Colonic mucosa (tissue), 4 donors: Measurements from ENCODE around the gene PIP4K2A. TPM values are rescaled to one million over a fixed set of nuclear protein-coding genes. Genes with fewer than 3 reads are reported as not detected.

ENCODE experiments used
- DNase-seq: peaks from one replicate; pipeline ENCODE4 v3.0.0-alpha.2; 2020
- H3K27ac ChIP-seq: fragments of 200-600 bp; one replicate; pipeline ENCODE4 v1.8.0; 2021
- H3K27me3 ChIP-seq: fragments of 200-600 bp; one replicate; pipeline ENCODE4 v1.8.0; 2021
- H3K36me3 ChIP-seq: fragments of 200-600 bp; one replicate; pipeline ENCODE4 v1.8.0; 2021
- H3K4me1 ChIP-seq: fragments of 200-600 bp; one replicate; pipeline ENCODE4 v1.8.0; 2021; ENCODE audit warnings: mild to moderate bottlenecking
- H3K4me3 ChIP-seq: fragments of 200-600 bp; one replicate; pipeline ENCODE4 v1.8.0; 2021
- H3K9ac ChIP-seq, 2 donors: one replicate each; pipeline ENCODE4 v1.7.0; 2013; ENCODE audit warnings: control low read depth in 2 of 2, low read depth in 2 of 2, low read length in 2 of 2
- H3K9me3 ChIP-seq: fragments of 200-600 bp; one replicate; pipeline ENCODE4 v1.8.0; 2021
- CTCF ChIP-seq: fragments of 200-600 bp; IDR thresholded peaks from one replicate; pipeline ENCODE4 v1.8.0; 2022; ENCODE audit warnings: antibody characterized with exemption, mild to moderate bottlenecking
- intact Hi-C: fragments of 100-400 bp; cut with DNase I; formaldehyde crosslinking; loops from one replicate; pipeline ENCODE4 v1.14.1; 2022
- total RNA-seq, 2 donors: library from RNA; stranded (reverse); fragmentation: NEBNext Ultra II Directional in 1 of 2; extraction: Animal tissue kit (Norgen Biotek cat#: 25700) in 1 of 2; gene quantifications; one replicate each; pipeline ENCODE4 v1.2.1, GENCODE V29; 2021
- donor health status: healthy.
- donor health status: DM: no; HTN: no; CAD: no.
- donor health status: DM: no; HTN: no; CAD: no.

The PIP4K2A gene
- total RNA-seq, 2 donors from 2014 or later: 12.1 to 14.9 TPM

GRCh38 chr10:22599636-22600228 is 114.6 kb downstream of the PIP4K2A start:
- H3K9ac ChIP-seq: no peak overlapping the region
- H3K36me3 ChIP-seq: no peaks in the 10 kb centered on the region
- no peak for TF ChIP-seq CTCF
- no peak overlapping the region for H3K4me3 ChIP-seq
- no peaks in the 10 kb centered on the region for H3K9me3 ChIP-seq
- H3K27me3 ChIP-seq: no peaks in the 10 kb centered on the region
- H3K4me1 ChIP-seq: no peaks in the 10 kb centered on the region
- intact Hi-C loops: no loop called here
- DNase-seq: no peak
- H3K27ac ChIP-seq: no peak overlapping the region

- Histone ChIP-seq H3K27ac (no peak overlapping the region), H3K4me3 (no peak overlapping the region), H3K36me3 (no peaks in the 10 kb centered on the region), H3K9ac (no peak overlapping the region), H3K27me3 (no peaks in the 10 kb centered on the region), H3K4me1 (no peaks in the 10 kb centered on the region), H3K9me3 (no peaks in the 10 kb centered on the region)
- no peak for TF ChIP-seq CTCF
- intact Hi-C loops: no loop called here
- DNase-seq: no peak
These were observed 115.3 kb downstream of the PIP4K2A start for GRCh38 chr10:22599048-22599561.

- TF ChIP-seq CTCF: no peak
- no peaks in the 10 kb centered on the region for H3K36me3 ChIP-seq
- intact Hi-C loops: no loop called here
- H3K9me3 ChIP-seq: no peaks in the 10 kb centered on the region
- H3K9ac ChIP-seq: no peak overlapping the region
- H3K4me3 ChIP-seq: no peak overlapping the region
- H3K27ac ChIP-seq: no peak overlapping the region
- H3K4me1 ChIP-seq: no peaks in the 10 kb centered on the region
- H3K27me3 ChIP-seq: no peaks in the 10 kb centered on the region
- no peak for DNase-seq
These were observed 115.9 kb downstream of the PIP4K2A start for GRCh38 chr10:22598478-22598877.

GRCh38 chr10:22597138-22597537 is 117.2 kb downstream of the PIP4K2A start:
- DNase-seq: no peak
- no peak for TF ChIP-seq CTCF

GRCh38 chr10:22593636-22594198 is 120.7 kb downstream of the PIP4K2A start:
- no peak for TF ChIP-seq CTCF
- no peak overlapping the region for H3K9ac ChIP-seq
- no peak overlapping the region for H3K27ac ChIP-seq
- no peak overlapping the region for H3K4me3 ChIP-seq
- intact Hi-C loops: no loop called here
- H3K4me1 ChIP-seq: no peaks in the 10 kb centered on the region
- H3K9me3 ChIP-seq: no peaks in the 10 kb centered on the region
- no peak for DNase-seq
- no peaks in the 10 kb centered on the region for H3K27me3 ChIP-seq
- H3K36me3 ChIP-seq: no peaks in the 10 kb centered on the region

More at GRCh38 chr10:22597138-22597537, 117.2 kb downstream of the PIP4K2A start:
- no peak overlapping the region for H3K4me3 ChIP-seq
- H3K9ac ChIP-seq: no peak overlapping the region
- H3K4me1 ChIP-seq: no peaks in the 10 kb centered on the region
- H3K36me3 ChIP-seq: no peaks in the 10 kb centered on the region
- H3K27ac ChIP-seq: no peak overlapping the region
- H3K27me3 ChIP-seq: no peaks in the 10 kb centered on the region
- H3K9me3 ChIP-seq: no peaks in the 10 kb centered on the region
- intact Hi-C loops: no loop called here
